Skeletal muscle tissue (tissue), 4 donors: Measurements from ENCODE around the gene ZNF41. TPM values are rescaled to one million over a fixed set of nuclear protein-coding genes. Genes with fewer than 3 reads are reported as not detected.

Source experiments
- H3K27ac ChIP-seq: one replicate; pipeline ENCODE4 v1.7.0; 2013; ENCODE audit warnings: mild to moderate bottlenecking, low read depth, low read length, inconsistent platforms
- H3K27me3 ChIP-seq, 3 donors: one replicate each; pipeline ENCODE4 v1.7.0; 2013; ENCODE audit warnings: low read length in 3 of 3; ENCODE audit not compliant: control insufficient read depth in 3 of 3, insufficient read depth in 3 of 3
- H3K36me3 ChIP-seq, 3 donors: one replicate each; pipeline ENCODE4 v1.7.0; 2013; ENCODE audit warnings: low read length in 3 of 3; ENCODE audit not compliant: control insufficient read depth in 3 of 3, insufficient read depth in 3 of 3
- H3K4me1 ChIP-seq, 3 donors: one replicate each; pipeline ENCODE4 v1.7.0; 2013; ENCODE audit warnings: low read length in 3 of 3, mild to moderate bottlenecking in 3 of 3; ENCODE audit not compliant: control insufficient read depth in 3 of 3, insufficient read depth in 3 of 3
- H3K4me3 ChIP-seq, 3 donors: one replicate each; pipeline ENCODE4 v1.7.0; 2013; ENCODE audit warnings: low read length in 3 of 3
- H3K9ac ChIP-seq, 3 donors: one replicate each; pipeline ENCODE4 v1.7.0; 2013; ENCODE audit warnings: low read length in 3 of 3, mild to moderate bottlenecking in 3 of 3, moderate library complexity in 2 of 3, low read depth in 1 of 3
- H3K9me3 ChIP-seq, 3 donors: one replicate each; pipeline ENCODE4 v1.7.0; 2013; ENCODE audit warnings: low read length in 3 of 3; ENCODE audit not compliant: control insufficient read depth in 3 of 3
- total RNA-seq: library from RNA; depleted of rRNA; stranded (reverse); fragments of >200 nt; gene quantifications from one replicate; pipeline ENCODE4 v1.2.3, GENCODE V29; 2014
- donor health status: Osteomylitis.

Gene ZNF41
- total RNA-seq, 1 donor from 2014 or later = 6.3 TPM

DNA sequence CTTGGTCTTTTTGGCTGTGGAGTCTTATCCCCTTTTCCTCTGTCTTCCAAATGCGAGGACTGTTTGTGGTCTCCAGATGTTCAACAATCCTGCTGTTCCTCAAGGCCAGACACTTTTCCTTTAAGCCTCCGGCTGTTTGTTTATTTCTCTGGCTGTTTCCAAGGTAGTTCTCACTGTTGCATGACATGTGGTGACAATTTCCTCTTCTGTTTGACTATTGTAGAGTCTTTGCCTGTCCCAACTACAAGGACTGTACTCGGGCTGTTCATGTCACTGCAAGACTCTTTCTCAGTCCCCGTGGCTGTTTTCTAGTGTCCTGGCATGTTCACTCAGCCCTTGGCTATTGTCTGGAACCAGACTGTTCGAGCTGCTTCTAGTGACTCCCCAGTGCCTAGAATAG, 62.1 kb downstream of the ZNF41 start:
- Histone ChIP-seq H3K9ac (no peak overlapping the region), H3K36me3 (no peaks in the 10 kb centered on the region)

DNA sequence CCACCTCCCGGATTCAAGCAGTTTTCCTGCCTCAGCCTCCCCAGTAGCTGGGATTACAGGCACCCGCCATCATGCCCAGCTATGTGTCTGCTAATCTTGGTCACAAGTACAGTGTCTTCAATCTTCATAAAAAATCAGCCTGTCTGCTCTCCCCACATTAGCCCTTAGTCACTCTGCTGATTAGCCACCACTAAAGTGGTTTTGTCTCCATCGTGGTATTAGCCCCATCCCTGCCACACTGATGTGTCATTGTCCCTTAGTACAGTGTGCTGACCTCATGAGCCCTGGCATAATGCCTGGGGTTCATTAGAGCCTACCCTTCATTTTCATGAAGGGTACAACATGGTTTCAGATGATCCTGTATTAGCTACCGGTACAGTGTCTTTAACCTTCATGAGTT, 62.8 kb downstream of the ZNF41 start:
- no peak overlapping the region for H3K27ac ChIP-seq
- peaks cover 0 to 7% (median 0%) of the 10 kb centered on the region in 3 donors for H3K9me3 ChIP-seq
- no peaks in the 10 kb centered on the region for H3K4me1 ChIP-seq
- H3K9ac ChIP-seq = no peak overlapping the region
- H3K4me3 ChIP-seq = no peak overlapping the region
- no peaks in the 10 kb centered on the region for H3K36me3 ChIP-seq
- H3K27me3 ChIP-seq = no peaks in the 10 kb centered on the region

More for the DNA sequence above, 62.1 kb downstream of the ZNF41 start:
- Histone ChIP-seq H3K27me3 (no peaks in the 10 kb centered on the region), H3K9me3 (peaks cover 0 to 7% (median 0%) of the 10 kb centered on the region in 3 donors), H3K27ac (no peak overlapping the region), H3K4me1 (no peaks in the 10 kb centered on the region), H3K4me3 (no peak overlapping the region)

- H3K4me1 ChIP-seq = no peaks in the 10 kb centered on the region
- no peaks in the 10 kb centered on the region for H3K36me3 ChIP-seq
- H3K27me3 ChIP-seq = no peaks in the 10 kb centered on the region
- no peak overlapping the region for H3K9ac ChIP-seq
- peaks cover 0 to 27% (median 8%) of the 10 kb centered on the region in 3 donors for H3K9me3 ChIP-seq
- H3K4me3 ChIP-seq = no peak overlapping the region
- no peak overlapping the region for H3K27ac ChIP-seq
Observed at GRCh38 chrX:47413179-47413594, 69.8 kb downstream of the ZNF41 start.

Other genes with a start within 250 kb of the ZNF41 start
- 0.52 TPM for gene ZNF157, start 112.6 kb downstream of the ZNF41 start, total RNA-seq
- 7.3 TPM for gene ARAF, start 78.0 kb upstream of the ZNF41 start, total RNA-seq
- gene TIMP1, start 99.2 kb upstream of the ZNF41 start, total RNA-seq = 31.8 TPM
- not detected for gene SYN1, start 136.6 kb upstream of the ZNF41 start, total RNA-seq
- 3.7 TPM for gene CFP, start 146.7 kb upstream of the ZNF41 start, total RNA-seq
- 7.3 TPM for gene ELK1, start 167.3 kb upstream of the ZNF41 start, total RNA-seq
- 86.6 TPM for gene UXT, start 176.0 kb upstream of the ZNF41 start, total RNA-seq